Omental fat pad (tissue), 4 donors: Measurements from ENCODE around the gene TBC1D9B. TPM values are rescaled to one million over a fixed set of nuclear protein-coding genes. Genes with fewer than 3 reads are reported as not detected.

Experiments
- ATAC-seq: fragments of 150-250 bp; one replicate; pipeline ENCODE4 v1.9.1; 2016; ENCODE audit warnings: mild to moderate bottlenecking, moderate library complexity; ENCODE audit not compliant: low FRiP score
- DNase-seq: peaks from one replicate; pipeline ENCODE4 v3.0.0-alpha.2; 2019; ENCODE audit warnings: low spot score
- CTCF ChIP-seq, 3 donors: fragments of 450-650 bp; IDR thresholded peaks; one replicate each; pipeline ENCODE4 v1.5.1; 2016 to 2017; ENCODE audit warnings: antibody characterized with exemption in 3 of 3, mild to moderate bottlenecking in 3 of 3, moderate library complexity in 2 of 3
- total RNA-seq, 4 donors: library from RNA; depleted of rRNA; stranded (reverse); fragments of >200 nt; gene quantifications; one replicate each; pipeline ENCODE4 v1.1.0, GENCODE V29; 2016

TBC1D9B gene
- total RNA-seq, 4 donors from 2014 or later = 85.4 to 114 (median 97.0) TPM

GRCh38 chr5:179912386-179912785 lies 4.7 kb upstream of the TBC1D9B start:
- TF ChIP-seq CTCF (IDR thresholded peaks at IDR 0.05) = no peak
- DNase-seq (no peak), ATAC-seq (no peak)

- ATAC-seq (no peak), DNase-seq (no peak)
- TF ChIP-seq CTCF (IDR thresholded peaks at IDR 0.05) = no peak
These were observed 1.5 kb upstream of the TBC1D9B start for GRCh38 chr5:179909224-179909623.

GRCh38 chr5:179908528-179908927 lies 831 bp upstream of the TBC1D9B start:
- no peak for ATAC-seq
- DNase-seq = no peak
- TF ChIP-seq CTCF (IDR thresholded peaks at IDR 0.05) = no peak

GRCh38 chr5:179906795-179907555 lies 722 bp downstream of the TBC1D9B start:
- ATAC-seq (peak; percentile 21), DNase-seq (no peak)
- TF ChIP-seq CTCF (IDR thresholded peaks at IDR 0.05) = no peak

GRCh38 chr5:179906294-179906794 lies 1.4 kb downstream of the TBC1D9B start:
- TF ChIP-seq CTCF (IDR thresholded peaks at IDR 0.05) = no peak
- ATAC-seq (no peak), DNase-seq (no peak)

- no peak for TF ChIP-seq CTCF (IDR thresholded peaks at IDR 0.05)
- ATAC-seq (no peak), DNase-seq (no peak)
These were observed 2.5 kb downstream of the TBC1D9B start for GRCh38 chr5:179905161-179905560.
